A673 (cell line): Measurements from ENCODE around the gene MSI2. TPM values are rescaled to one million over a fixed set of nuclear protein-coding genes. Genes with fewer than 3 reads are reported as not detected.

Experiments used
- BruUV-seq: library from RNA; stranded (reverse); fragments of 400-500 nt; replicated peaks from 2 replicates; lab custom pipeline; 2021; lab: Mats Ljungman, UMichigan
- CTCF ChIA-PET: fragments of 300-600 bp; sonication (Branson Sonifier 250); formaldehyde crosslinking; loops from one replicate; lab custom pipeline; 2022; ENCODE audit warnings: antibody characterized with exemption; lab: Charles Lee
- POLR2A ChIA-PET: fragments of 300-600 bp; sonication (Branson Sonifier 250); formaldehyde crosslinking; loops from one replicate; lab custom pipeline; 2022; ENCODE audit warnings: antibody characterized with exemption; ENCODE audit not compliant: low non-redundant PET; lab: Charles Lee
- DNase-seq: peaks from one replicate; pipeline ENCODE4 v3.0.0-alpha.2; 2015; ENCODE audit warnings: low spot score
- H3K27ac ChIP-seq: fragments of 200-600 bp; sonication (generic); 2 replicates; pipeline ENCODE4 v1.5.1; 2016; ENCODE audit warnings: mixed run types, low read depth, mild to moderate bottlenecking, mixed read lengths, antibody characterized with exemption, low read length; ENCODE audit not compliant: poor library complexity, severe bottlenecking
- H3K27me3 ChIP-seq: fragments of 200-600 bp; sonication (generic); replicated peaks from 2 replicates; pipeline ENCODE4 v1.6.1; 2017; ENCODE audit warnings: mixed run types, low read depth, mild to moderate bottlenecking, mixed read lengths, antibody characterized with exemption, low read length; ENCODE audit not compliant: insufficient read depth, poor library complexity
- H3K36me3 ChIP-seq: fragments of 200-600 bp; sonication (generic); 2 replicates; pipeline ENCODE4 v1.6.1; 2016; ENCODE audit warnings: mixed run types, mild to moderate bottlenecking, mixed read lengths, antibody characterized with exemption, low read length; ENCODE audit not compliant: insufficient read depth, poor library complexity, severe bottlenecking
- H3K4me1 ChIP-seq: fragments of 200-600 bp; sonication (generic); 2 replicates; pipeline ENCODE4 v1.6.1; 2017; ENCODE audit warnings: mixed run types, mild to moderate bottlenecking, mixed read lengths, antibody characterized with exemption, low read length; ENCODE audit not compliant: insufficient read depth, poor library complexity, severe bottlenecking
- H3K4me3 ChIP-seq: fragments of 200-600 bp; sonication (generic); 2 replicates; pipeline ENCODE4 v1.5.1; 2016; ENCODE audit warnings: low read depth, mixed run types, mild to moderate bottlenecking, mixed read lengths, low read length; ENCODE audit not compliant: poor library complexity, severe bottlenecking
- H3K9me3 ChIP-seq: fragments of 200-600 bp; sonication (generic); 2 replicates; pipeline ENCODE4 v1.6.1; 2016; ENCODE audit warnings: mixed run types, low read depth, mild to moderate bottlenecking, mixed read lengths, antibody characterized with exemption, low read length; ENCODE audit not compliant: poor library complexity, severe bottlenecking
- EZH2 ChIP-seq: fragments of 200-600 bp; sonication (generic); IDR thresholded peaks from 2 replicates; pipeline ENCODE4 v1.6.1; 2017; ENCODE audit warnings: borderline replicate concordance, low read depth, mild to moderate bottlenecking, mixed read lengths, antibody characterized with exemption, low read length; ENCODE audit not compliant: poor library complexity, severe bottlenecking
- intact Hi-C: fragments of 100-400 bp; cut with micrococcal nuclease; formaldehyde crosslinking; loops from one replicate; pipeline ENCODE4 v1.10.0; 2022; ENCODE audit not compliant: unreplicated experiment
- total RNA-seq: library from RNA; stranded (reverse); gene quantifications from 2 replicates; pipeline ENCODE4 v1.2.3, GENCODE V29; 2021
- TF ChIP-seq, protein P1 (sequence below): fragments of 300-800, 200-600 bp; sonication (generic); conservative IDR thresholded peaks from 2 replicates; pipeline ENCODE4 v1.5.1; 2017; ENCODE audit warnings: low read depth, mild to moderate bottlenecking, antibody characterized with exemption, low read length, moderate library complexity, mixed read lengths

MSI2 gene
- total RNA-seq, 1 experiment from 2014 or later: 108 TPM

DNA sequence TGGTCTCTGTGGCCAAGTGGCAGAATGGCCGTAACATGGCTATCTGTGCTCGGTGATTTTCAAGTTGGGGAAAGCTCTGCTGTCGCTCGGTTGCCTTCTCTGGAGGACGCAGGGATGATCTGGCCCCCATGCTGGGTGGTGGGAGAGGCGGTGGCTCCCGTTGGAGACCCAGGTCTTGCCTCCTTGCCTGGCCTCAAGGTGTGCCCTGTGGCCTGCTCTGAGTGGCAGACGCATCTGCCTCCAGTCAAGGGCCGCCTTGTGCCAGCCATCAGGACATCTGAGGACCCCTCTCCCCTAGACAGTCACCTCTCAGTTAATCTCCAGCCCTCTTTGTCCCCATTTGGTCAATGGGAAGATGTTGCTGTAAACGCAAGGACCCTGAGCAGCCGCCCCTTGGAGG, 322.9 kb downstream of the MSI2 start:
- DNase-seq: no peak
- intact Hi-C loops: no loop called here
- ChIA-PET POLR2A (no interaction called here), CTCF (no interaction called here)
- no peaks in the 10 kb centered on the region for H3K9me3 ChIP-seq
- TF ChIP-seq, protein P1, sequence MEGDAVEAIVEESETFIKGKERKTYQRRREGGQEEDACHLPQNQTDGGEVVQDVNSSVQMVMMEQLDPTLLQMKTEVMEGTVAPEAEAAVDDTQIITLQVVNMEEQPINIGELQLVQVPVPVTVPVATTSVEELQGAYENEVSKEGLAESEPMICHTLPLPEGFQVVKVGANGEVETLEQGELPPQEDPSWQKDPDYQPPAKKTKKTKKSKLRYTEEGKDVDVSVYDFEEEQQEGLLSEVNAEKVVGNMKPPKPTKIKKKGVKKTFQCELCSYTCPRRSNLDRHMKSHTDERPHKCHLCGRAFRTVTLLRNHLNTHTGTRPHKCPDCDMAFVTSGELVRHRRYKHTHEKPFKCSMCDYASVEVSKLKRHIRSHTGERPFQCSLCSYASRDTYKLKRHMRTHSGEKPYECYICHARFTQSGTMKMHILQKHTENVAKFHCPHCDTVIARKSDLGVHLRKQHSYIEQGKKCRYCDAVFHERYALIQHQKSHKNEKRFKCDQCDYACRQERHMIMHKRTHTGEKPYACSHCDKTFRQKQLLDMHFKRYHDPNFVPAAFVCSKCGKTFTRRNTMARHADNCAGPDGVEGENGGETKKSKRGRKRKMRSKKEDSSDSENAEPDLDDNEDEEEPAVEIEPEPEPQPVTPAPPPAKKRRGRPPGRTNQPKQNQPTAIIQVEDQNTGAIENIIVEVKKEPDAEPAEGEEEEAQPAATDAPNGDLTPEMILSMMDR: no peak
- no peak for TF ChIP-seq EZH2
- no TSS peak for BruUV-seq
- H3K4me3 ChIP-seq: no peak overlapping the region
- H3K27me3 ChIP-seq: no peaks in the 10 kb centered on the region
- H3K4me1 ChIP-seq: peaks cover 27% of the 10 kb centered on the region
- no peak overlapping the region for H3K27ac ChIP-seq
- H3K36me3 ChIP-seq: no peaks in the 10 kb centered on the region

DNA sequence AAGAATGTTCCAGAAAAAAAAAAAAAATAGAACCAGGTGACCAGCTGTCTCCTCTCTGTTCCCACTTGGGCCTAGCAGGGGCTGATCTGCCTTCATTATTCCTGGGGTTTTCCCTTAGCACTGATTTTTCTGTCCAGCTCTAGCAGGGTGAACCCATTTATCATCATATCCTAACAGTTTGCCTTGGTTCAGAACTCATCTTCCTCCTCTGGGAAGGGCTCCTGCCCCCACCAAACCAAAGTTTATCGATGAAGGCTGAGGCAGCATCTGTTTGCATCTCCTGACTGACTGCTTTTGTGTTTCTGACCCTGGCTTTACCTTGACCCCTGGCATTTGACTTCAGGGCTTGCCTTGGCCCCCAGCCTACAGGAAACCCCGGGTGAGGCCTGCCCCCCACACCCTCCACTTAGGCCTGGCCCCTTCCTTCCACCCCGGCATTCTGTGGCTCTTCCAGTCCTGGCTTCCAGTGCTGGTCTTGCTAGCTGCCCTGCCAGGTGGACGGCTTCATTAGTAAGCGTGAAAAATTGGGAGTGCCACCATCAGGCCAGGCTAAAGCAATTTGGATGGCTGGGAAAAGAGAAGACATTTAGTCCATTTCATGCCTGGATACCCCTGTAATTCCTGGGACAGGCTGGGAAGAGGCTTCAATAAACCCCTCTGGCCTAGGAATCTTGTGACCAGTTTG, 323.9 kb downstream of the MSI2 start:
- H3K4me1 ChIP-seq: peaks cover 27% of the 10 kb centered on the region
- H3K27ac ChIP-seq: no peak overlapping the region
- TF ChIP-seq EZH2: no peak
- TF ChIP-seq, protein P1: no peak
- CTCF ChIA-PET: no interaction called here
- H3K36me3 ChIP-seq: no peaks in the 10 kb centered on the region
- no peak overlapping the region for H3K4me3 ChIP-seq
- no peaks in the 10 kb centered on the region for H3K9me3 ChIP-seq
- POLR2A ChIA-PET: no interaction called here
- intact Hi-C loops: no loop called here
- no TSS peak for BruUV-seq
- DNase-seq: no peak
- no peaks in the 10 kb centered on the region for H3K27me3 ChIP-seq

DNA sequence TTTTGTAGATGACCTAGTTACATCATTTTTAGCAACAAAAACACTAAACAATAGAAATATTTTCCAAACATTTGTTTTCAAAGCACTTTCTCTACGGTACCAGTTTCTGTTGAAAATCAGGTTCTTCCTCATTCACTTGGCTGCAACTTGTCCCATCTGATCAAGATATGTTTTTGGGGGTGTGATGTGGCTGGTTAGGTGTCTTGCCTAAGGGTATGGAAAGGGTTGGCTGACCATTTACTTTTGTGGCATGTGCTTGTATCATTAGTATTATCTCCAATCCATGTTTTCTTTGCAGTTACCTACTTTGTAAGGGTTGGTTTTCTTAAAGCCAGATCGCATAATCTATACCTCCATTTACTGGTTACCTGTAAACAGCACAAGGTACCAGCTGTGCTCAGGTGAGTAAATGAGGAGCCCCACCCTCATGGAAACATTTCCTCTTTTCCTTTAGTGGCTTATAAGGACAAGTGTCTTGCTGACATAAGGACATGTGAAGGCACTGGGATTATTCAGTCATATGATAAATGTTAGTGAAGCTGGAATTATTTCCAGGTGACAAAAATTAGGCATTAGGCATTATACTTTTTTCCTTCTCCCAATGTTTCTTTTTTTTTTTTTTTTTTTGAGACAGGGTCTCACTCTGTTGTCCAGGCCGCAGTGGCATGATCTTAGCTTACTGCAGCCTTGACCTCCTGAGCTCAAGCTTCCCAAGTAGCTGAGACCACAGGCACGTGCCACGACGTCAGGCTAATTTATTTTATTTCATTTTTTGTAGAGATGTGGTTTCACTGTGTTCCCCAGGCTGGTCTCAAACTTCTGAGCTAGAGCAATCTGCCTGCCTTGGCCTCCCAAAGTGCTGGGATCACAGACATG, 326.8 kb downstream of the MSI2 start:
- Histone ChIP-seq H3K27ac (no peak overlapping the region), H3K27me3 (no peaks in the 10 kb centered on the region), H3K36me3 (no peaks in the 10 kb centered on the region), H3K4me3 (no peak overlapping the region), H3K4me1 (peaks cover 20% of the 10 kb centered on the region), H3K9me3 (no peaks in the 10 kb centered on the region)
- POLR2A ChIA-PET: no interaction called here
- TF ChIP-seq, protein P1: no peak
- no peak for TF ChIP-seq EZH2
- no TSS peak for BruUV-seq
- CTCF ChIA-PET: no interaction called here
- no peak for DNase-seq
- intact Hi-C loops: no loop called here
